Measurements from ENCODE around the gene RNF144B.

DNA sequence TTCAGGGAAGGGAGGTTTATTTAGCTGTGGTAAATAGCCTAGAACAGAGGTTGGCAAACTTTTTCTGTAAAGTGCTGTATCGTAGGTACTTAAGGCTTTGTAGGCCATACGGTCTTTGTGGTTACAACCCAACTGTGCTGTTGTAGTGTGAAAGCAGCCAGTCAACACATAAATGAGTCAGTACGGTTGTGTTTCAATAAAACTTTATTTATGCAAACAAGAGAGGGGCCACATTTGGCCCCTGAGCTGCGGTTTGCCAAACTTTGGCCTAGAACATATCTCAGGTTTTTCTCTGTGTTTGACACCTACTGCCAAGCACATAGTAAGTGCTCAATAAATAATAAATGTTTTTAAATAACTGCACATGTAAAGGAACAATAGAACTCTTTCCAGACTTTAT lies 102.2 kb downstream of the RNF144B start:
- no peak for TF ChIP-seq ZNF639 (CRISPR knock-in tag; conservative IDR thresholded peaks at IDR 0.05 in 1 of 2, IDR thresholded peaks at IDR 0.05 in 1 of 2)
- TF ChIP-seq, protein P1, sequence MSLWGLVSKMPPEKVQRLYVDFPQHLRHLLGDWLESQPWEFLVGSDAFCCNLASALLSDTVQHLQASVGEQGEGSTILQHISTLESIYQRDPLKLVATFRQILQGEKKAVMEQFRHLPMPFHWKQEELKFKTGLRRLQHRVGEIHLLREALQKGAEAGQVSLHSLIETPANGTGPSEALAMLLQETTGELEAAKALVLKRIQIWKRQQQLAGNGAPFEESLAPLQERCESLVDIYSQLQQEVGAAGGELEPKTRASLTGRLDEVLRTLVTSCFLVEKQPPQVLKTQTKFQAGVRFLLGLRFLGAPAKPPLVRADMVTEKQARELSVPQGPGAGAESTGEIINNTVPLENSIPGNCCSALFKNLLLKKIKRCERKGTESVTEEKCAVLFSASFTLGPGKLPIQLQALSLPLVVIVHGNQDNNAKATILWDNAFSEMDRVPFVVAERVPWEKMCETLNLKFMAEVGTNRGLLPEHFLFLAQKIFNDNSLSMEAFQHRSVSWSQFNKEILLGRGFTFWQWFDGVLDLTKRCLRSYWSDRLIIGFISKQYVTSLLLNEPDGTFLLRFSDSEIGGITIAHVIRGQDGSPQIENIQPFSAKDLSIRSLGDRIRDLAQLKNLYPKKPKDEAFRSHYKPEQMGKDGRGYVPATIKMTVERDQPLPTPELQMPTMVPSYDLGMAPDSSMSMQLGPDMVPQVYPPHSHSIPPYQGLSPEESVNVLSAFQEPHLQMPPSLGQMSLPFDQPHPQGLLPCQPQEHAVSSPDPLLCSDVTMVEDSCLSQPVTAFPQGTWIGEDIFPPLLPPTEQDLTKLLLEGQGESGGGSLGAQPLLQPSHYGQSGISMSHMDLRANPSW (CRISPR knock-in tag; IDR thresholded peaks at IDR 0.05), result no peak
- no peak for TF ChIP-seq BRCA1 (IDR thresholded peaks at IDR 0.05)
- no peak for TF ChIP-seq BRCA1 (CRISPR knock-in tag; IDR thresholded peaks at IDR 0.05)
- TF ChIP-seq POLR2AphosphoS5 (IDR thresholded peaks at IDR 0.05; ENCODE audit: control insufficient read depth, insufficient read depth, low read depth, low read length), result no peak
- TF ChIP-seq BMI1 (IDR thresholded peaks at IDR 0.05; ENCODE audit: low read length), result no peak
- TF ChIP-seq HDGF (IDR thresholded peaks at IDR 0.05), result no peak

All from K562 (cell line).